HT-29 (cell line): ENCODE results near the gene POM121L12. TPM values are rescaled to one million over a fixed set of nuclear protein-coding genes. Genes with fewer than 3 reads are reported as not detected.

Experiments used
- DNase-seq: peaks from one replicate; pipeline ENCODE4 v3.0.0-alpha.2; 2015; ENCODE audit warnings: low spot score
- total RNA-seq: library from RNA; depleted of rRNA; stranded (reverse); fragments of >200 nt; shearing (Covaris generic); gene quantifications from 2 replicates; pipeline ENCODE4 v1.2.3, GENCODE V29; 2014; rRNA removed

POM121L12 gene
- total RNA-seq = not detected in 2 replicates

- DNase-seq = no peak
Measured at GRCh38 chr7:53035499-53036412, at the start of gene POM121L12. Gene POM121L12, plus strand, starts transcription at chr7:53035633. Its CDS starts 39 bp downstream, at chr7:53035672.

GRCh38 chr7:52992001-52992400 lies 43.4 kb upstream of the POM121L12 start:
- no peak for DNase-seq

DNA sequence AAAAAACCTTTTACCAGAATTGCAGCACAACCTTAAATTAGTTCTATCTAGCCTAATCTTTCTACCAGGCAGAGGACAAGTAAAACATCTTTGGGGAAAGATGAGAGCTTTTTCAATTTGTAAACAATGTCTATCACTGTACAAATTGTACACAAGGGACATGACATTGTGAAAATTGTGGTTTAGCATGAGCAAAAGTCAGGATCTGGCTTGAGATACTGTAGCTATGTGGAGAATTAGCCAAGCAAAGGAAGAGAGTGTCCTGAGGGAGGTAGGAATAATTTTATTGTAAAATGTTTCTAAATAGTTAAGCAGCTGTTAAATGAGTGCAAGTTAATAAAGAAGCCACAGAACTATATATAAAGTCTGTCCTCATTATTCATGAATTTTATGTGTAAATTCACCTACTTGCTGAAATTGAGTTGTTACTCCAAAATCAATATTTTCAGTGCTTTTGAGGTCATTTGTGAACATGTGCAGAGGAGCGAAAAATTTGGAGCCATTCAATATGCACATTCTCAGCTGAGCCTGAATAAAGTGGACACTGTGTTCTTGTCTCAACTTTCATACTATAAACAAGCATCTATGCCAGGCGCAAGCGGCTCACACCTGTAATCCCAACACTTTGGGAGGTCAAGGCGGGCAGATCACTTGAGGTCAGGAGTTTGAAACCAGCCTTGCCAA lies 42.8 kb upstream of the POM121L12 start:
- DNase-seq = no peak

- DNase-seq = no peak
Measured at GRCh38 chr7:52995676-52996075, 39.8 kb upstream of the POM121L12 start.

DNA sequence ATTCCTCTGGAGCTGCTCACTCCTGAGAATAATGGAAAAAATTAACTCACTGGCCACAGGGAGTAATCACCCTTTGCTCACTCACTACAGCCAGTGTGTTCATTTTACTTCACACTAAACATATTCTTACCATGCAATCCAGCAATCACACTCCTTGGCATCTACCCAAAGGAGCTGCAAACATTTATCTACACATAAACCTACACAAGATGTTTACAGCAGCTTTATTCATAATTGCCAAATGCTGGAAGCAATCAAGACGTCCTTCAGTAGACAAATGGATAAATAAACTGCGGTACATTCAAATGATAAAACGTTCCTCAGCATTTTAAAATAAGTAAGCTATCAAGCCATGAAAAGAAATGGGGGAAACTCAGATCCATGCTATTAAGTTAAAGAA lies 34.2 kb upstream of the POM121L12 start:
- DNase-seq = no peak

DNA sequence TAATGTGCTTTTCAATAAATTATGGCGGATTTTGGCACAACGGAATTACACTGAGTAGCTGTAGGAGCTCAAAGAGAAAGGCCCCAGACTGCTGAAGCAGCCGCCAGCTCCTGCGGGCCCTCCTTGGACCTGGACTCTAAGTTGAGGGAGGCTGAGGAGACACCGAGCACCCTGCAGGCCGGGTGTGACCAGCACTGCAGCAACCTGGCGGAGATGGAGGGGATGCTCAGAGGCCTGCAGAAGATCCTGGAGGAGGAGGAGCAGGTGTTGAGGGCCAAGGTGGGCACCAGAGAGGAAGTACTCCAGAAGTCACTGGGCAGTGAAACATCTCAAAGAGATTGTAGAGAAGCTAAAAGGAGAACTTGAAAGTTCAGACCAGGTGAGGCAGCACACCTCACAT lies 33.0 kb upstream of the POM121L12 start:
- no peak for DNase-seq

GRCh38 chr7:53003653-53004445 lies 31.6 kb upstream of the POM121L12 start:
- no peak for DNase-seq

GRCh38 chr7:53013925-53014324 lies 21.5 kb upstream of the POM121L12 start:
- DNase-seq = no peak

- DNase-seq = no peak
Measured at GRCh38 chr7:53015463-53015862, 20.0 kb upstream of the POM121L12 start.

GRCh38 chr7:53022893-53023292 lies 12.5 kb upstream of the POM121L12 start:
- no peak for DNase-seq

DNA sequence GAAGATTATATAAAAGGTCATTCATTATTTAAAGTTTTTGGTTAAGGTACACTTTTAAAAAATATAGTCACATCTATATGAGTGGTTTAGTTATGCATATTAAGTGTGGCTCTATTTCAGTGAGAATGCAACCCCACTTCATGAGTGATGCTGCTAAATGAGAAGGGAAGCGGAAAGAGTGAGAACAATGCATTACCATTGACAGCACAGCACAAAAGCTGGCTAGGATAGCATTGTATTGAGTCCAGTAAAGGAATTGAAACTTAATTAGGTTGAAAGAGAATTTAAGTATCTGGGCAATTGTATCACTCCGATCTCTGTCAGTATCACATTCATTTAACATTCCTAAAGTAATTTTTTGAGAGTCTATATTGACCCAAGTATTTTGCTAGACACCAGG lies 13.2 kb downstream of the POM121L12 start:
- DNase-seq = no peak

GRCh38 chr7:53050433-53050832 lies 15.0 kb downstream of the POM121L12 start:
- DNase-seq = no peak

DNA sequence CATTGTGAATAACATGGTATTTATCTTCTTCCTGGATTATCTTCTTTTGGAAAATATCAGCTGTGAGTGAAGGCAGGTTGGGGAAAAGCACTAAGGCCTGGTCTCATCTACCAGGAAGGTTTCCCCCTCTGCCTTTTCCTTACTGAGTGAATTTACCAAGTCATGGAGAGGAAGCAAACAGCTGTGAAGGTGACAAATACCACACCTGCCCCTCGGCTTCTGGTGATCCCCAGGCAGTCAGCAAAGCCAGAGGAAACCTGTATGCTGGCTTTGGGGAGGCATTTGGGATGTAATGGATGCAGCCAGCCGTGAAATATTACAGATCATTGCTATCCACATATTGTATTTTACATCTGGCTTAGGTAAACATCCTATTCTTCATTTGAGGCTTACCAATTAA lies 24.2 kb downstream of the POM121L12 start:
- no peak for DNase-seq

- DNase-seq = no peak
Measured at GRCh38 chr7:53060066-53060465, 24.6 kb downstream of the POM121L12 start.

DNA sequence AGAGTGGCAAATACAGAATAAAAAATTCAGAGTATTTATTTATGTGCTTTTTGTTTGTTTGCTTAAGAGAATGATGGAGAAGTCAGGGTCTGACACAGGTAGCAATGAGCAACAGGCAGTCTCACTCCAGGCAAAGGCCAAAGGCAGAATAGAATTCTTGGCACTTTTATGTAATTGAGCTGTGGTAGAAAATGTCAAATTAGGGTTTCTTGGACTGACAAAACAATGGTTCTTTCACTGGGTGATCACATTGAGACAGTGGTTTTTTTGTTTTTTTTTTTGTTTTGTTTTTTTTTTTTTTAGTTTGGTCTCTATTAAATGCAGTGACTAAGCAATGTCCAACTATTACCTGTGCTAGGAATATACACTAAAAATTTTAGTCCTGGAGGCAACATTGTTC lies 27.4 kb downstream of the POM121L12 start:
- no peak for DNase-seq

GRCh38 chr7:53068673-53069072 lies 33.2 kb downstream of the POM121L12 start:
- DNase-seq = no peak

GRCh38 chr7:53070883-53071282 lies 35.5 kb downstream of the POM121L12 start:
- DNase-seq = no peak
